OCI-LY7 (cell line): ENCODE measurements around the gene RBFOX1. TPM values are rescaled to one million over a fixed set of nuclear protein-coding genes. Genes with fewer than 3 reads are reported as not detected.

ENCODE experiments used
- BruUV-seq: library from RNA; stranded (reverse); fragments of 400-500 nt; replicated peaks from 2 replicates; lab custom pipeline; 2021; lab: Mats Ljungman, UMichigan
- CTCF ChIA-PET: fragments of 300-600 bp; sonication (Branson Sonifier 250); formaldehyde crosslinking; loops from one replicate; lab custom pipeline; 2022; ENCODE audit warnings: antibody characterized with exemption; ENCODE audit not compliant: unreplicated experiment; lab: Charles Lee
- POLR2A ChIA-PET: fragments of 300-600 bp; sonication (Branson Sonifier 250); formaldehyde crosslinking; loops from one replicate; lab custom pipeline; 2022; ENCODE audit warnings: antibody characterized with exemption; lab: Charles Lee
- DNase-seq: peaks from one replicate; pipeline ENCODE4 v3.0.0-alpha.2; 2015; ENCODE audit warnings: low spot score
- H2AFZ ChIP-seq: fragments of 200-600 bp; sonication (generic), shearing (Covaris generic); 2 replicates; pipeline ENCODE4 v1.6.1; 2014; ENCODE audit warnings: mild to moderate bottlenecking, antibody characterized with exemption, low read length, moderate library complexity
- H3K27ac ChIP-seq: fragments of 200-600 bp; sonication (generic); 2 replicates; pipeline ENCODE4 v1.5.1; 2014; ENCODE audit warnings: mixed run types, low read depth, mild to moderate bottlenecking, moderate library complexity, low read length, inconsistent platforms; ENCODE audit not compliant: poor library complexity, severe bottlenecking
- H3K36me3 ChIP-seq: fragments of 200-600 bp; sonication (generic); 2 replicates; pipeline ENCODE4 v1.6.1; 2014; ENCODE audit warnings: mild to moderate bottlenecking, antibody characterized with exemption, low read length, moderate library complexity, mixed read lengths; ENCODE audit not compliant: insufficient read depth
- H3K4me1 ChIP-seq: fragments of 200-600 bp; sonication (generic); 2 replicates; pipeline ENCODE4 v1.5.1; 2014; ENCODE audit warnings: mild to moderate bottlenecking, low read length; ENCODE audit not compliant: insufficient read depth, poor library complexity, severe bottlenecking
- H3K4me2 ChIP-seq: fragments of 200-600 bp; sonication (generic); 2 replicates; pipeline ENCODE4 v1.6.1; 2014; ENCODE audit warnings: mild to moderate bottlenecking, low read length
- H3K4me3 ChIP-seq: fragments of 200-600 bp; sonication (generic); 2 replicates; pipeline ENCODE4 v1.5.1; 2014; ENCODE audit warnings: mild to moderate bottlenecking, low read depth, low read length; ENCODE audit not compliant: poor library complexity, severe bottlenecking
- H3K79me2 ChIP-seq: fragments of 200-600 bp; sonication (generic); 2 replicates; pipeline ENCODE4 v1.6.1; 2016; ENCODE audit warnings: low read depth, mild to moderate bottlenecking, low read length, moderate library complexity, mixed read lengths; ENCODE audit not compliant: insufficient read depth
- H3K9me2 ChIP-seq: fragments of 200-600 bp; sonication (generic); 2 replicates; pipeline ENCODE4 v1.6.1; 2016; ENCODE audit warnings: mild to moderate bottlenecking, low read length, mixed read lengths; ENCODE audit not compliant: insufficient read depth
- H3K9me3 ChIP-seq: fragments of 200-600 bp; sonication (generic); 2 replicates; pipeline ENCODE4 v1.6.1; 2014; ENCODE audit warnings: mild to moderate bottlenecking, mixed run types, low read length, mixed read lengths
- H4K20me1 ChIP-seq: fragments of 200-600 bp; sonication (generic); 2 replicates; pipeline ENCODE4 v1.6.1; 2014; ENCODE audit warnings: mild to moderate bottlenecking, antibody characterized with exemption, low read length, moderate library complexity, mixed read lengths; ENCODE audit not compliant: insufficient read depth
- EZH2phosphoT487 ChIP-seq: fragments of 200-600 bp; sonication (generic); IDR thresholded peaks from 2 replicates; pipeline ENCODE4 v1.6.1; 2018; ENCODE audit warnings: low read depth, borderline replicate concordance, mild to moderate bottlenecking, mixed run types, antibody characterized with exemption, low read length, moderate library complexity, mixed read lengths
- intact Hi-C: fragments of 100-400 bp; cut with micrococcal nuclease; formaldehyde crosslinking; loops from one replicate; pipeline ENCODE4 v1.10.0; 2022; ENCODE audit not compliant: unreplicated experiment
- total RNA-seq, 2 experiments: library from RNA; depleted of rRNA in 1 of 2; stranded (reverse); fragments of >200 nt in 1 of 2; shearing (Covaris generic) in 1 of 2; gene quantifications; 2 replicates each; pipeline ENCODE4 v1.2.3, GENCODE V29; 2014 to 2022
- TF ChIP-seq, protein P1 (sequence below): fragments of 200-600 bp; sonication (generic); conservative IDR thresholded peaks from 2 replicates; pipeline ENCODE4 v1.5.1; 2014; ENCODE audit warnings: mild to moderate bottlenecking, antibody characterized with exemption, low read length, moderate library complexity, mixed read lengths

The RBFOX1 gene
- total RNA-seq, 2 experiments from 2014 or later: not detected

DNA sequence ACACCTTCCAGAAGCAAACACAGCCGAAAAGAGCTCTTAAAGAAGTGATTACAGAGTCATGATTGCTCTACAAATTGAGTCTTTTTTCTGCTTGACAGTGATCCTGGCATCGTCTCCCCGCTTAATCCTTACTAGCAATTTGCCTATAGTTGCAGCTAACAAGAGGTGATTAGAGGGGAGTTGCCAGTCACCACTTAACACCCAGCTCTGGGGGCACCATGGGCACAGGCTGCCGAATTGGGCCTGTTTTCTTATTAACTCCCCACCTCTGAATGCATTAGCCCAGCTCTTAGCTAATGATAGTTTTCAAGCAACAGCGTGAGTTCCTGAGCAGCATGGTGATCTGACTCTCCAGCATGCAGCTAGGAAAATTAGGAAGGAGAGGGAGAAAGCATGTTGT lies 93.5 kb downstream of the RBFOX1 start:
- BruUV-seq: no TSS peak
- H3K27ac ChIP-seq: no peak overlapping the region
- no peak overlapping the region for H3K4me2 ChIP-seq
- no peak overlapping the region for H2AFZ ChIP-seq
- no peaks in the 10 kb centered on the region for H4K20me1 ChIP-seq
- no peaks in the 10 kb centered on the region for H3K36me3 ChIP-seq
- TF ChIP-seq, protein P1, sequence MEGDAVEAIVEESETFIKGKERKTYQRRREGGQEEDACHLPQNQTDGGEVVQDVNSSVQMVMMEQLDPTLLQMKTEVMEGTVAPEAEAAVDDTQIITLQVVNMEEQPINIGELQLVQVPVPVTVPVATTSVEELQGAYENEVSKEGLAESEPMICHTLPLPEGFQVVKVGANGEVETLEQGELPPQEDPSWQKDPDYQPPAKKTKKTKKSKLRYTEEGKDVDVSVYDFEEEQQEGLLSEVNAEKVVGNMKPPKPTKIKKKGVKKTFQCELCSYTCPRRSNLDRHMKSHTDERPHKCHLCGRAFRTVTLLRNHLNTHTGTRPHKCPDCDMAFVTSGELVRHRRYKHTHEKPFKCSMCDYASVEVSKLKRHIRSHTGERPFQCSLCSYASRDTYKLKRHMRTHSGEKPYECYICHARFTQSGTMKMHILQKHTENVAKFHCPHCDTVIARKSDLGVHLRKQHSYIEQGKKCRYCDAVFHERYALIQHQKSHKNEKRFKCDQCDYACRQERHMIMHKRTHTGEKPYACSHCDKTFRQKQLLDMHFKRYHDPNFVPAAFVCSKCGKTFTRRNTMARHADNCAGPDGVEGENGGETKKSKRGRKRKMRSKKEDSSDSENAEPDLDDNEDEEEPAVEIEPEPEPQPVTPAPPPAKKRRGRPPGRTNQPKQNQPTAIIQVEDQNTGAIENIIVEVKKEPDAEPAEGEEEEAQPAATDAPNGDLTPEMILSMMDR: no peak
- no peak for TF ChIP-seq EZH2phosphoT487
- intact Hi-C loops: no loop called here
- H3K9me2 ChIP-seq: no peaks in the 10 kb centered on the region
- ChIA-PET CTCF (no interaction called here), POLR2A (no interaction called here)
- no peaks in the 10 kb centered on the region for H3K79me2 ChIP-seq
- H3K4me3 ChIP-seq: no peak overlapping the region
- DNase-seq: no peak
- no peaks in the 10 kb centered on the region for H3K4me1 ChIP-seq
- no peaks in the 10 kb centered on the region for H3K9me3 ChIP-seq

DNA sequence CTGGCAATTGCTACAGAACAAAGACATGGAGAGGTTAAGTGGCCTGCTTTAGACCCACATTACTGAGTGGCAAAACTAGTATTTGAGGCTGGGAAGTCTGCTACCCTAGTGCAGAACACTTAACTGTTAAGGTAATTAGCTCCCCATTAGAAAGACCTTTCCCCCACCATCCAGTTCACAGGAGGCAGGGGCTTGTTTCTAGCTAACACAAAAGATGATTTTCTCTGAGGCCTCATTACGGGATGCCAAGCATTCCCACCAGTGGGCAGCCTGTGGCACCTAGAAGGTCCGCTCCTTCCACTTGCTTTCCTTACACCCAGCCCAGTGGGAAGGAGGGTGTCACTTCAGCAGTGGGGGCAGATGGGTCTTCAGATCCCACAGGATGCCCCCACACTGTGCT lies 99.1 kb downstream of the RBFOX1 start:
- DNase-seq: no peak
- Histone ChIP-seq H3K9me2 (no peaks in the 10 kb centered on the region), H3K4me2 (no peak overlapping the region), H2AFZ (no peak overlapping the region), H4K20me1 (no peaks in the 10 kb centered on the region), H3K9me3 (no peaks in the 10 kb centered on the region), H3K27ac (no peak overlapping the region), H3K79me2 (no peaks in the 10 kb centered on the region), H3K36me3 (no peaks in the 10 kb centered on the region), H3K4me1 (no peaks in the 10 kb centered on the region), H3K4me3 (no peak overlapping the region)
- CTCF ChIA-PET: no interaction called here
- TF ChIP-seq, protein P1: no peak
- no peak for TF ChIP-seq EZH2phosphoT487
- BruUV-seq: no TSS peak
- intact Hi-C loops: no loop called here
- POLR2A ChIA-PET: no interaction called here

DNA sequence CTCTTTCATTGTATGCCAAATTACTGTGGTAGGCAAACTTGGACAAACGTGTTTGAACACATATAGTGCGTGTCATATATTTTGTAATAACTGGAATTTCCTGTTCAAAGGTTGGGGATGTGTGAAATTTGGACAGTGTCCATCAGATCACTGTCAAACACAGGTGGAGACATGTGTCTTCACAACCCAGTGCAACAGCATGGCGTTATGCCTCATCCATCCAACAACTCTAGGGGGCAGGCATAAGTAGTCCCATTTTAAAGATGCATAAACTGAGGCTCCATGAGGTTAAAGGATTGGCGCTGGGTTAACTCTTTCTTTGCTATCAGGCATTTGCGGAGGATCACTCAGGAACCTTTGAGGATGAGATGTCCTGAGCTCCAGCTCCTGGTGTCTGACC lies 103.7 kb downstream of the RBFOX1 start:
- intact Hi-C loops: no loop called here
- no peak overlapping the region for H3K4me2 ChIP-seq
- TF ChIP-seq, protein P1: no peak
- no peak for TF ChIP-seq EZH2phosphoT487
- no peaks in the 10 kb centered on the region for H4K20me1 ChIP-seq
- no peaks in the 10 kb centered on the region for H3K4me1 ChIP-seq
- H2AFZ ChIP-seq: no peak overlapping the region
- DNase-seq: no peak
- H3K9me2 ChIP-seq: no peaks in the 10 kb centered on the region
- ChIA-PET CTCF (no interaction called here), POLR2A (no interaction called here)
- no peaks in the 10 kb centered on the region for H3K79me2 ChIP-seq
- H3K9me3 ChIP-seq: no peaks in the 10 kb centered on the region
- no peaks in the 10 kb centered on the region for H3K36me3 ChIP-seq
- no peak overlapping the region for H3K4me3 ChIP-seq
- H3K27ac ChIP-seq: no peak overlapping the region
- BruUV-seq: no TSS peak
